ENCODE measurements around the gene DUS3L.

Gene DUS3L

DNA sequence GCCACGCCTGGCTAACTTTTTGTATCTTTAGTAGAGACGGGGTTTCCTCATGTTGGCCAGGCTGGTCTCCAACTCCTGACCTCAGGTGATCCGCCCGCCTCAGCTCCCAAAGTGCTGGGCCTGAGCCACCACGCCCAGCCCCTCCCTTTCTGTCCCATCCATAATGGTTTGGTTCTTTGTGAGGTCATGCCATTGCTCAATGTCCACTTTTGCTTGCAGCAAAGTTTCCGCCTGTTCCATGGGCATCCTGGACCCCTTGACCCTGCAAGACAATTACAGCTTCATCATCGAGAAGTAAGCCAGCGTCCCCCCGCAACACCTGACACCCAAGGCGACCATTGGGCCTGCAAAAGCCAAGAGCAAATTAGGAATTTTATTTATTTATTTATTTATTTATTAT lies 23.0 kb downstream of the DUS3L start:
- no peak for TF ChIP-seq FOXP2 (optimal IDR thresholded peaks at IDR 0.05; ENCODE audit: borderline replicate concordance, extremely low read depth, extremely low read length, insufficient read depth)
- TF ChIP-seq, protein P1, sequence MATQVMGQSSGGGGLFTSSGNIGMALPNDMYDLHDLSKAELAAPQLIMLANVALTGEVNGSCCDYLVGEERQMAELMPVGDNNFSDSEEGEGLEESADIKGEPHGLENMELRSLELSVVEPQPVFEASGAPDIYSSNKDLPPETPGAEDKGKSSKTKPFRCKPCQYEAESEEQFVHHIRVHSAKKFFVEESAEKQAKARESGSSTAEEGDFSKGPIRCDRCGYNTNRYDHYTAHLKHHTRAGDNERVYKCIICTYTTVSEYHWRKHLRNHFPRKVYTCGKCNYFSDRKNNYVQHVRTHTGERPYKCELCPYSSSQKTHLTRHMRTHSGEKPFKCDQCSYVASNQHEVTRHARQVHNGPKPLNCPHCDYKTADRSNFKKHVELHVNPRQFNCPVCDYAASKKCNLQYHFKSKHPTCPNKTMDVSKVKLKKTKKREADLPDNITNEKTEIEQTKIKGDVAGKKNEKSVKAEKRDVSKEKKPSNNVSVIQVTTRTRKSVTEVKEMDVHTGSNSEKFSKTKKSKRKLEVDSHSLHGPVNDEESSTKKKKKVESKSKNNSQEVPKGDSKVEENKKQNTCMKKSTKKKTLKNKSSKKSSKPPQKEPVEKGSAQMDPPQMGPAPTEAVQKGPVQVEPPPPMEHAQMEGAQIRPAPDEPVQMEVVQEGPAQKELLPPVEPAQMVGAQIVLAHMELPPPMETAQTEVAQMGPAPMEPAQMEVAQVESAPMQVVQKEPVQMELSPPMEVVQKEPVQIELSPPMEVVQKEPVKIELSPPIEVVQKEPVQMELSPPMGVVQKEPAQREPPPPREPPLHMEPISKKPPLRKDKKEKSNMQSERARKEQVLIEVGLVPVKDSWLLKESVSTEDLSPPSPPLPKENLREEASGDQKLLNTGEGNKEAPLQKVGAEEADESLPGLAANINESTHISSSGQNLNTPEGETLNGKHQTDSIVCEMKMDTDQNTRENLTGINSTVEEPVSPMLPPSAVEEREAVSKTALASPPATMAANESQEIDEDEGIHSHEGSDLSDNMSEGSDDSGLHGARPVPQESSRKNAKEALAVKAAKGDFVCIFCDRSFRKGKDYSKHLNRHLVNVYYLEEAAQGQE (IDR thresholded peaks at IDR 0.05; ENCODE audit: insufficient read depth in 1 of 2, low read depth in 2 of 2, low read length in 2 of 2): no peak
- no peak for TF ChIP-seq POLR2AphosphoS5 (IDR thresholded peaks at IDR 0.05; ENCODE audit: low read depth, low read length)
- TF ChIP-seq TAF1 (IDR thresholded peaks at IDR 0.05; ENCODE audit: borderline replicate concordance, insufficient read depth, low read length): no peak
- TF ChIP-seq SIN3A (IDR thresholded peaks at IDR 0.05; ENCODE audit: borderline replicate concordance, insufficient read depth, low read length): no peak

GRCh38 chr19:5765220-5765619 lies 25.7 kb downstream of the DUS3L start:
- TF ChIP-seq TAF1 (IDR thresholded peaks at IDR 0.05; ENCODE audit: borderline replicate concordance, insufficient read depth, low read length) (no peak), POLR2AphosphoS5 (IDR thresholded peaks at IDR 0.05; ENCODE audit: low read depth, low read length) (no peak), SIN3A (IDR thresholded peaks at IDR 0.05; ENCODE audit: borderline replicate concordance, insufficient read depth, low read length) (no peak), FOXP2 (optimal IDR thresholded peaks at IDR 0.05; ENCODE audit: borderline replicate concordance, extremely low read depth, extremely low read length, insufficient read depth) (no peak)
- TF ChIP-seq, protein P1 (IDR thresholded peaks at IDR 0.05; ENCODE audit: insufficient read depth in 1 of 2, low read depth in 2 of 2, low read length in 2 of 2): no peak

DNA sequence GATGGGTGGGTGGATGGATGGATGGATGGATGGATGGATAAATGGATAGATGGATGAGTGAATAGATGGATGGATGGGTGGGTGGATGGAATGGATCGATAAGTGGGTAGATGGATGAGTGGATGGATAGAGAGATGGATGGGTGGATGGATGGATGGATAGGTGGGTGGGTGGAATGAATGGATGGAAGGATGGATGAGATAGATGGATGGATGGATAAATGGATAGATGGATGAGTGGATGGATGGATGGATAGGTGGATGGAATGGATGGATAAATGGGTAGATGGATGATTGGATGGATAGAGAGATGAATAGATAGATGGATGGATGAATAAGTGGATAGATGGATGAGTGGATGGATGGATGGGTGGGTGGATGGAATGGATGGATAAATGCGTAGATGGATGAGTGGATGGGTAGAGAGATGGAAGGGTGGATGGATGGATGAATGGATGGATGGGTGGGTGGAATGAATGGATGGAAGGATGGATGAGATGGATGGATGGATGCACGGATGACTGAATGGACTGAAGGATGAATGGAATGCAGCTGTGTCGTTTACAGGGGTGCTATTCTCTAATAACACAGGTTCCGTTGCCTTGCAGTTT lies 28.2 kb downstream of the DUS3L start:
- TF ChIP-seq, protein P1 (IDR thresholded peaks at IDR 0.05; ENCODE audit: insufficient read depth in 1 of 2, low read depth in 2 of 2, low read length in 2 of 2): no peak
- no peak for TF ChIP-seq TAF1 (IDR thresholded peaks at IDR 0.05; ENCODE audit: borderline replicate concordance, insufficient read depth, low read length)
- TF ChIP-seq POLR2AphosphoS5 (IDR thresholded peaks at IDR 0.05; ENCODE audit: low read depth, low read length): no peak
- no peak for TF ChIP-seq FOXP2 (optimal IDR thresholded peaks at IDR 0.05; ENCODE audit: borderline replicate concordance, extremely low read depth, extremely low read length, insufficient read depth)
- TF ChIP-seq SIN3A (IDR thresholded peaks at IDR 0.05; ENCODE audit: borderline replicate concordance, insufficient read depth, low read length): no peak

GRCh38 chr19:5753743-5754142 lies 37.2 kb downstream of the DUS3L start:
- TF ChIP-seq, protein P1 (IDR thresholded peaks at IDR 0.05; ENCODE audit: insufficient read depth in 1 of 2, low read depth in 2 of 2, low read length in 2 of 2): no peak
- TF ChIP-seq SIN3A (IDR thresholded peaks at IDR 0.05; ENCODE audit: borderline replicate concordance, insufficient read depth, low read length) (no peak), TAF1 (IDR thresholded peaks at IDR 0.05; ENCODE audit: borderline replicate concordance, insufficient read depth, low read length) (no peak)

DNA sequence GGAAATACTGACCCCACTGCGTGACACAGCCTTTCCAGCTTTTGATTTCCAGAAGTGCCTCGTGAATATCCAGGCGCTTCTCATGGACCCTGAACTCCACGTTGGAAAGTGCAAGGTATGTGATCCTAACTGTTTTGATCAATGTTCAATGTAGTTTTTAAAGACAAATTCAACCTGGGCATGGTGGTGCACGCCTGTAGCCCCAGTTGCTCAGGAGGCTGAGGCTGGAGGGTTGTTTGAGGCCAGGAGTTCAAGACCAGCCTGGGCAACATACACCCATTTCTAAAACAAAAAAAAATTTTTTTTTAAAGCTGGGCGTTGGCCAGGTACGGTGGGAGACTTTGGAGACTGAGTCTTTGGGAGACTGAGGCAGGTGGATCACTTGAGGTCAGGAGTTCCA lies 39.3 kb downstream of the DUS3L start:
- TF ChIP-seq, protein P1 (IDR thresholded peaks at IDR 0.05; ENCODE audit: insufficient read depth in 1 of 2, low read depth in 2 of 2, low read length in 2 of 2): no peak
- no peak for TF ChIP-seq FOXP2 (optimal IDR thresholded peaks at IDR 0.05; ENCODE audit: borderline replicate concordance, extremely low read depth, extremely low read length, insufficient read depth)
- TF ChIP-seq TAF1 (IDR thresholded peaks at IDR 0.05; ENCODE audit: borderline replicate concordance, insufficient read depth, low read length): no peak
- no peak for TF ChIP-seq POLR2AphosphoS5 (IDR thresholded peaks at IDR 0.05; ENCODE audit: low read depth, low read length)
- no peak for TF ChIP-seq SIN3A (IDR thresholded peaks at IDR 0.05; ENCODE audit: borderline replicate concordance, insufficient read depth, low read length)
